GM18909 (cell line): ENCODE data around the gene CACNB3.
"Not testable (repeated sequence)": the region's sequence is repeated elsewhere in the genome, so short reads cannot be mapped to it uniquely, and the experiment has no call there.

ENCODE experiments used
- ATAC-seq: cut with Tn5 transposase; IDR thresholded peaks from one replicate; pipeline ENCODE4 v1.9.1; 2021; ENCODE audit warnings: mild to moderate bottlenecking; ENCODE audit not compliant: unreplicated experiment, poor library complexity

Gene CACNB3

GRCh38 chr12:48815126-48816110 is 2.9 kb upstream of the CACNB3 start:
- ATAC-seq, result peak; percentile 35

DNA sequence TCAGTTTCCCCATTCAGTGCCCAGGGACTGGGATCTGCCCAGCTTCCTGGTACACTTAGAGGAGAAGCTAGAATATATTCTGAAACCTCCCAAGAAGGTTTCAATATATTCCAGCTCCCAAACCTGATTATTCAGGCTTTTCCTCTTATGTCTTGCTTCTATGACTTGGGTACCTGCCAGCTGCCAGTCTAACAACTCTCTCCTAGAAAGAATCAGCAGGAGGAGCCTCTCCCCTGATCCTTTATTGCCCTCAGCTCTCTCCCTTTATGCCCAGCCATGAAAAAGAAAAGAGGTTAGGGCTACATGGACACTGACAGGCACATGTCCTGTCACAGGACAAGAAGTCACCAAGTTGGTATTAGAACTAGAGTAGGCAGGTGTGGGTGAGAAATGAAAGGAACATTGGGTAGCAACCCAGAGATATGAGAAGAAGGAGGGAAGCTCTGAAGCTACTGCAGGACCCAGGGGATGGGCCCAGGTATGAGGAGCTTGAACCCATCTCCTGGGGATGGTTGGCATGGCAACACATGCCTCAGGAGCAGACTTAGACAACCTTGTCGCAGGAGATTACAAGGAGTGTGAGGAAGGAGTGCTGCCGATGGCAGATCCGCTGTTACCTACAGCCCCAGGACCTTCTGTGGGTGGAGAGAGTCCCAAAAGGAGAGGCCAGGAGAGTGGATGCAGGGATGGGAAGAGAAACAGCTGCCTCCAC is 2.0 kb upstream of the CACNB3 start:
- ATAC-seq, result no peak

DNA sequence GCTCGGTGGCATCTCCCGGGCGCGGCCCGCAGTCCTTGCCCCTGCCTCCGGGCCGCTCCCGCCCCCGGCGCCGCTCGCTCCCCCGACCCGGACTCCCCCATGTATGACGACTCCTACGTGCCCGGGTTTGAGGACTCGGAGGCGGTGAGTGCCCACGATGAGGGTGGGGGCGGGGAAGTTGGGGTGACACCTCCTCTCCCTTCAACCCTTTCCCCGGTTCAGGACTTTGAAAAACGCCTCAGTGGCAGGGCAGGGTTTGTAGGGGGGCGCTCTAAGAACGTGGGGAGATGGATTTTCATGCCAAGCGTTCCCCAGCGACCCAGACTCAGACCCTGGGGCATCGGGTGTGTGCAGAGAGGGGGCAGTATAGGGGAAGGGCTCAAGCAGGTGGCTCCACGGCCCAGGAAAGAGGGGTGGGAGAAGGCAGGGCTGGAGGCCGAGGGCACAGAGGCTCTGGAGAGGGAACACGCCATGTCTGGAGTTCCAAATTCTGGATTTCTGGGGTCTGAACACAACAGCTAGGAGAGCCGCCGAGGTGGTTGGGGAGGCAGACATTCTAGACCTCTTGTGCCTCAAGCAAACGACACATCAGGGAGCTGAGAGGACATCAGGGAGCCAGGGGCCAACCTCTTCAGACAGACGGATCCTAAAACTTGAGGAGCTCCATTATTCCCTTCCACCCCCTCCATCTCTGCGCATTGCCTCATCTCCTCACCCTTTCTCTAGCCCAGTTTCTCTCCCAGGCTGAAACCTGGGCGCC is 715 bp downstream of the CACNB3 start:
- ATAC-seq, result no peak

DNA sequence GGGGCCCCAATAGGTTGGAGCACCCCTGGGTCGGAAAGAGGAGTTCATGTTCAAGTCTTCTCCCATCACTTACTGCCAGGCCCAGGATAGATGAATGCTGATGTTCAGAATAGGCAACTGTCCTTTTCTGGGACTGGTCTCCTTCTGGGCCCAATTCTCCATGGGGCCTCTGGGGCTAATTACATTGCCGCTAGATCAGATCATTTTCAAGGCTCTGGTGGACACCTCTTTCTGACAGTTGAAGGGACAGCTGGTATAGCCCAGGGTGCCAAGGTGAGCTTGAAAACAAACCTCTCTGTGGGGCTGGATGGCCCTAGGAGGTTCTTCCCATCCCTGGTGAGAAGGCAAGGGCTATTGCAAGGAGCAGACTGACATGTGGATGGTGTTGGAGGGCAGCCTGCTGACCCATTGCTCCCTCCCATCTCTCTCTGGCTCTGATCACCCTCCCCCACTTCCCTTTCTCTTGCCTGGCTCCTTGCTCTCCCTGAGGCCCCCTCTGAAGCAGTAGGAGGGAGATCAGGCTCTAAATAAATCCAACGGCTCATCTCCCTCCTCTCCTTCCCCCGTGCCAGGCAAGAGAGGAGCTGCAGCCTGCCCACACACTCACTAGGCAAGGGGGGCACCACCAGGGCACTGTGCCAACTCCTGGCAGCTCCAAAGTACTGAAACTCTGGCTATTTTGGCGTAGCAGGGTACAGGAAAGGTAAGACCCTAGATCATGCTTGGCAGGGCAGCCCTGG is 1.9 kb downstream of the CACNB3 start:
- ATAC-seq, result no peak

DNA sequence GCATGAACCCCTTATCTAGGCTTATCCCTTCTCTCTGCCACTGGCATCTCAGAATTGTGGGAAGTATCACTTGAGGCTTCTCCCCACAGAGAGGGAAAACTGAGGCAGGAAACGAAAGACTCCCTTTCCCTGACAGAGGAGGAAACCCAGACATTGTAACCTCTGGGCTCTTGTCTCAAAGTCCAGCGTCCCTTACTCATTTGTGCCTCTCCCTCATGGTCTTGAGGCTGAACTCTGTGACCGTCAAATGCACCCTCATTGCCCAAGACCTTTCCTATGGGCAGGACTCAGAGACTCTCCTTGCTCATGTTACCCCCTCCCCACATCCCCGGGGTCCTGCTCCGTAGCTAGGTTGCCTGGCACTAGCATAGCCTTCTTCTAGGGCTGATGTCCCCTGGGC is 3.8 kb downstream of the CACNB3 start:
- no peak for ATAC-seq

DNA sequence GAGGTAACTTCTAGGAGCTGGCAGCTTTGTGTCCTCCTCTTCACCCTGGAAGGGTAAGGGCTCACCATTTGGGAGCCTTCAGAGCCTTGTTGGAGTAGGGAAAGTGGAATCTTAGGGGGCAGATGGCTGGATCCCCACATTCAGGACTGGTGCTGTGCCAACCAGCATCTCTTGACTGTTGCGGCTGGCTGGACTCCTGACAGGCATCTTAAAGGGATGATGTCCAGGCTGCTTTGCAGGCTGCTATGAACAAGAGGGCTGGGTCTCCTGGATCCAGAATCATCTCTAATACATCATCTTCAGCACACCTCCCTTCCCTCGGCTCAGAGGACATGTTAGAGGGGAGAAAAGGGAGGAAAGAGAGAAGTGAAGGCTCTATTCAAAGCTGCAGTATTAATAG is 4.4 kb downstream of the CACNB3 start:
- no peak for ATAC-seq

DNA sequence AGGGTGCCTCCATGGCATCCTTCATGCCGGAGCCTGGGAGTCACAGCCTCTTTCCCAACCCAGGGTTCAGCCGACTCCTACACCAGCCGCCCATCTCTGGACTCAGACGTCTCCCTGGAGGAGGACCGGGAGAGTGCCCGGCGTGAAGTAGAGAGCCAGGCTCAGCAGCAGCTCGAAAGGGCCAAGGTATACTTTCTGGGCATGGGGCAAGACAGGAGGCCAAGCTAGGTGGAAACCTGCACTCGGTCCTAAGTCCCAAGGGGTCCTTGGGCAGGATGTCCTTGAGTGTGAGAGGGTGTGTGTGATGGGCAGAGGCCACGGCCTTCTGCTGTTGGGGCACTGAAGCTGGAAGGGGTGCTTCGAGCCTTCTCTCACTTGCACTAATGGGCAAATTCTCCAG is 5.0 kb downstream of the CACNB3 start:
- ATAC-seq, result no peak

DNA sequence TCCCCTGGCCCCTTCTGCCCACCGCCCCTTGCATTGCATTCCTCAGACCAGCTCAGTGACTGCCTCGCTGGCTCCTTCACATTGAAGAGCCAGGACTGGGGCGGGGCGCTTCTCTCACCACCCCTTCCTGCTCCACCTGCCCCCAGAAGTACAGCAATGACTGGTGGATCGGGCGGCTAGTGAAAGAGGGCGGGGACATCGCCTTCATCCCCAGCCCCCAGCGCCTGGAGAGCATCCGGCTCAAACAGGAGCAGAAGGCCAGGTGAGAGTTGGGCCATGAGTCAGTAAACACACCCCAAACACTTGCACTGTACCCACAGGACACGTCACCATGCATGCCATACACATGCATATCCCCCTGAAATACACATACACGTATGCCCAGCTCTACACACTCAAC is 5.8 kb downstream of the CACNB3 start:
- no peak for ATAC-seq

DNA sequence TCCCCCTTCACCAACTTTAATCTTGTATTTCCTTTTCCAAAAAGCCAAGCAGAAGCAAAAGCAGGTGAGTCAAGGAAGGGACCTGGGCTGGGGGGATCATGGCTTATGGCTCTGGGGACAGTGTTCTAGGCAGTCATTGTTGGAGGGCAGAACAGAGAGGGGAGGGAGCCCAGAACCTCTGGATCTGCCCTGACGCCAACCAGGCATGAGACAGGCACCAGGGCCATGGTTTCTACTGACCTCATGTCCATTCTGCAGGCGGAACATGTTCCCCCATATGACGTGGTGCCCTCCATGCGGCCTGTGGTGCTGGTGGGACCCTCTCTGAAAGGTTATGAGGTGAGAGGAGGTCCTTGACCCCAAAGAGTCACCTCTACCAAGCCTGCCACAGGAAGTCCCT is 6.6 kb downstream of the CACNB3 start:
- ATAC-seq, result no peak

DNA sequence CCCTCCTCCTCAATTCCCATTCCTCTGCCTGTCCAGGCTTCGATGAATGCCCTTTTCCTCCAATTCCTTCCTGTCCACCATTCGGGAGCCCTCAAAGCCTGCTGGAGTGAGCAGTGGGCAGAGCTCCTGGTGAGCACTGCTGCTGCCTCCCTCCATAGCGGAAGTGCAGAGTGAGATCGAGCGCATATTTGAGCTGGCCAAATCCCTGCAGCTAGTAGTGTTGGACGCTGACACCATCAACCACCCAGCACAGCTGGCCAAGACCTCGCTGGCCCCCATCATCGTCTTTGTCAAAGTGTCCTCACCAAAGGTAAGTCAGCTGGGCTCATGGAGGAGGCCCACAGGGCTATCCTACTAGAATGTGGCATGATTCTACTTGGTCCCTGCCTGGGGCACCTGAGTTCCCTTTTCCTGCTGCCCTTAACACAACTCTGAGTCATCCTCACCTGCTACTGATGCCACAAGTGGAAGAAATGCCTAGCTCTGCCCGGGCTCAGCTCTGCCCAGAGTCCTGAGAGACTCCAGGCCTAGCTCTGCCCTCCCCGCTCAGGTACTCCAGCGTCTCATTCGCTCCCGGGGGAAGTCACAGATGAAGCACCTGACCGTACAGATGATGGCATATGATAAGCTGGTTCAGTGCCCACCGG is 8.0 kb downstream of the CACNB3 start:
- no peak for ATAC-seq

DNA sequence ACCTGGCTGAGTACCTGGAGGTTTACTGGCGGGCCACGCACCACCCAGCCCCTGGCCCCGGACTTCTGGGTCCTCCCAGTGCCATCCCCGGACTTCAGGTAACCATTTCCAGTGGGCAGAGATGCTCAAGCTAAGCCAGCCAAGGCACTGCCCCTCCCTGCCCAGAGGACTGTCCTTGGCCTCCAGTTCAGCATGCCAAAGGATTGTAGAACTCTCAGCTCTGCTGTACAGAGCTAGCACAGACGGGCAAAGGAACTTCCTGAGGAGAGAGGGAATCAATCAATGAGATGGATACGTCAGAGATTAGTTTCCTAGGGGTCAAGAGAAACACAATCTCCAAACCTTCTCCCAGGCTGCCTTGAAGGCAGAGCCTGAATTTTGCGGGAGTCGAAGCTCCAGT is 8.7 kb downstream of the CACNB3 start:
- no peak for ATAC-seq

DNA sequence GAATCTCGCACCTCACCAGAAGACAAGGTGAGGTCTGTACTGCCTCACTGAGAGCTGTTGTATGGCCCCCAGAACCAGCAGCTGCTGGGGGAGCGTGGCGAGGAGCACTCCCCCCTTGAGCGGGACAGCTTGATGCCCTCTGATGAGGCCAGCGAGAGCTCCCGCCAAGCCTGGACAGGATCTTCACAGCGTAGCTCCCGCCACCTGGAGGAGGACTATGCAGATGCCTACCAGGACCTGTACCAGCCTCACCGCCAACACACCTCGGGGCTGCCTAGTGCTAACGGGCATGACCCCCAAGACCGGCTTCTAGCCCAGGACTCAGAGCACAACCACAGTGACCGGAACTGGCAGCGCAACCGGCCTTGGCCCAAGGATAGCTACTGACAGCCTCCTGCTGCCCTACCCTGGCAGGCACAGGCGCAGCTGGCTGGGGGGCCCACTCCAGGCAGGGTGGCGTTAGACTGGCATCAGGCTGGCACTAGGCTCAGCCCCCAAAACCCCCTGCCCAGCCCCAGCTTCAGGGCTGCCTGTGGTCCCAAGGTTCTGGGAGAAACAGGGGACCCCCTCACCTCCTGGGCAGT is 9.3 kb downstream of the CACNB3 start:
- ATAC-seq, result no peak

GRCh38 chr12:48828293-48828692 is 10.0 kb downstream of the CACNB3 start:
- ATAC-seq, result no peak

- ATAC-seq, result no peak
Measured at GRCh38 chr12:48828841-48829575, 10.7 kb downstream of the CACNB3 start.

GRCh38 chr12:48831257-48831656 is 13.0 kb downstream of the CACNB3 start:
- no peak for ATAC-seq

GRCh38 chr12:48832321-48833060 is 14.2 kb downstream of the CACNB3 start:
- no peak for ATAC-seq

DNA sequence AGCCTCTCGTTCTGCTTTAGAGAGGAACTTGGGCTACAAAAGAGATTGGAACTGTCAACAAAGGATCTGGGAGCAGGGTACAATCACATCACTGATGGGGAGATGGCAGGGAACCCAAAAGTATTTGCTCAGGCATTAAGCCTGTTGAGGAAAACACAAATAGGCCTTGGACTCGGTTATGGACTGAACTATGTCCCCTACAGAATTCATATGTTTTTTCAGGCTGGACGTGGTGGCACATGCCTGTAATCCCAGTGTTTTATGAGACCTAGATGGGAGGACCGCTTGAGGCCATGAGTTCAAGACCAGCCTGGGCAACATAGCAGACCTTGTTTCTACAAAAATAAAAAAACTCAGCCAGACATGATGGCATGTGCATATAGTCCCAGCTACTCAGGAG is 19.8 kb downstream of the CACNB3 start:
- no peak for ATAC-seq

DNA sequence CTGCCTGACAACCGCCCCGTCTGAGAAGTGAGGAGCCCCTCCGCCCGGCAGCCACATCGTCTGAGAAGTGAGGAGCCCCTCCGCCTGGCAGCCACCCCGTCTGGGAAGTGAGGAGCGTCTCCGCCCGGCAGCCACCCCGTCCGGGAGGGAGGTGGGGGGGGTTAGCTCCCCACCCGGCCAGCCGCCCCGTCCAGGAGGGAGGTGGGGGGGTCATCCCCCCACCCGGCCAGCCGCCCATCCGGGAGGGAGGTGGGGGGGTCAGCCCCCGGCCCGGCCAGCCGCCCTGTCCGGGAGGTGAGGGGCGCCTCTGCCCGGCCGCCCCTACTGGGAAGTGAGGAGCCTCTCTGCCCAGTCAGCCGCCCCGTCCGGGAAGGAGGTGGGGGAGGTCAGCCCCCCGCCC is 23.7 kb downstream of the CACNB3 start:
- not testable (repeated sequence) for ATAC-seq
